Progenitor cell of endocrine pancreas (in vitro differentiated cells): ENCODE results near the gene C5orf58. TPM values are rescaled to one million over a fixed set of nuclear protein-coding genes. Genes with fewer than 3 reads are reported as not detected.
A peak's percentile ranks its signal among the peaks of the same experiment; 100 is the strongest.

Experiments
- DNase-seq: peaks from one replicate; pipeline ENCODE4 v3.0.0; 2021; ENCODE audit warnings: low spot score; ENCODE audit not compliant: unreplicated experiment
- H3K27ac Mint-ChIP-seq: 2 replicates; pipeline ENCODE4 v1.8.0; 2021; ENCODE audit warnings: mild to moderate bottlenecking, moderate library complexity, mixed read lengths
- H3K27me3 Mint-ChIP-seq: 2 replicates; pipeline ENCODE4 v1.8.0; 2021; ENCODE audit warnings: mixed read lengths
- H3K36me3 Mint-ChIP-seq: 2 replicates; pipeline ENCODE4 v1.8.0; 2022; ENCODE audit warnings: mixed read lengths; ENCODE audit not compliant: insufficient read depth
- H3K4me1 Mint-ChIP-seq: 2 replicates; pipeline ENCODE4 v1.8.0; 2021; ENCODE audit warnings: low read depth, mixed read lengths
- H3K4me3 Mint-ChIP-seq: 2 replicates; pipeline ENCODE4 v1.8.0; 2021; ENCODE audit warnings: low read depth, mild to moderate bottlenecking, moderate library complexity, mixed read lengths
- H3K9me3 Mint-ChIP-seq: 2 replicates; pipeline ENCODE4 v1.8.0; 2021; ENCODE audit warnings: low read depth, mixed read lengths
- long read RNA-seq: library from polyadenylated mRNA; unstranded; transcript quantifications from one replicate; pipeline ENCODE4 v2.0.0, GENCODE V29; 2020
- total RNA-seq: library from RNA; stranded (reverse); gene quantifications from 2 replicates; pipeline ENCODE4 v1.2.1, GENCODE V29; 2021
- TF ChIP-seq, protein P1 (sequence below): fragments of 200-600 bp; sonication (generic); IDR thresholded peaks from one replicate; pipeline ENCODE4 v1.5.0; 2021; ENCODE audit warnings: antibody characterized with exemption, mild to moderate bottlenecking; ENCODE audit not compliant: unreplicated experiment

C5orf58 gene, protein sequence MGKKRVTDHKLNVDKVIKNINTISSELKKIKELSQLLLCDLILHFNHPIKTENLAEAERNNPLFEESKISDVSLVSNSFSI
- total RNA-seq = not detected in 2 replicates
- long read RNA-seq = 0 reads

- H3K27me3 Mint-ChIP-seq = peaks cover 11% of the 10 kb centered on the region
- DNase-seq = no peak
- no peak within 1 kb of the TSS for H3K27ac Mint-ChIP-seq
- no peaks in the 10 kb centered on the region for H3K9me3 Mint-ChIP-seq
- TF ChIP-seq, protein P1, sequence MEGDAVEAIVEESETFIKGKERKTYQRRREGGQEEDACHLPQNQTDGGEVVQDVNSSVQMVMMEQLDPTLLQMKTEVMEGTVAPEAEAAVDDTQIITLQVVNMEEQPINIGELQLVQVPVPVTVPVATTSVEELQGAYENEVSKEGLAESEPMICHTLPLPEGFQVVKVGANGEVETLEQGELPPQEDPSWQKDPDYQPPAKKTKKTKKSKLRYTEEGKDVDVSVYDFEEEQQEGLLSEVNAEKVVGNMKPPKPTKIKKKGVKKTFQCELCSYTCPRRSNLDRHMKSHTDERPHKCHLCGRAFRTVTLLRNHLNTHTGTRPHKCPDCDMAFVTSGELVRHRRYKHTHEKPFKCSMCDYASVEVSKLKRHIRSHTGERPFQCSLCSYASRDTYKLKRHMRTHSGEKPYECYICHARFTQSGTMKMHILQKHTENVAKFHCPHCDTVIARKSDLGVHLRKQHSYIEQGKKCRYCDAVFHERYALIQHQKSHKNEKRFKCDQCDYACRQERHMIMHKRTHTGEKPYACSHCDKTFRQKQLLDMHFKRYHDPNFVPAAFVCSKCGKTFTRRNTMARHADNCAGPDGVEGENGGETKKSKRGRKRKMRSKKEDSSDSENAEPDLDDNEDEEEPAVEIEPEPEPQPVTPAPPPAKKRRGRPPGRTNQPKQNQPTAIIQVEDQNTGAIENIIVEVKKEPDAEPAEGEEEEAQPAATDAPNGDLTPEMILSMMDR = no peak
- H3K4me3 Mint-ChIP-seq = no peak within 1 kb of the TSS
- H3K4me1 Mint-ChIP-seq = no peaks in the 10 kb centered on the region
- no peaks in the 10 kb centered on the region for H3K36me3 Mint-ChIP-seq
Measured at GRCh38 chr5:170232786-170233185, at the start of gene C5orf58. Gene C5orf58, plus strand, starts transcription at chr5:170232985. Its CDS starts 1,992 bp downstream, at chr5:170234977.

DNA sequence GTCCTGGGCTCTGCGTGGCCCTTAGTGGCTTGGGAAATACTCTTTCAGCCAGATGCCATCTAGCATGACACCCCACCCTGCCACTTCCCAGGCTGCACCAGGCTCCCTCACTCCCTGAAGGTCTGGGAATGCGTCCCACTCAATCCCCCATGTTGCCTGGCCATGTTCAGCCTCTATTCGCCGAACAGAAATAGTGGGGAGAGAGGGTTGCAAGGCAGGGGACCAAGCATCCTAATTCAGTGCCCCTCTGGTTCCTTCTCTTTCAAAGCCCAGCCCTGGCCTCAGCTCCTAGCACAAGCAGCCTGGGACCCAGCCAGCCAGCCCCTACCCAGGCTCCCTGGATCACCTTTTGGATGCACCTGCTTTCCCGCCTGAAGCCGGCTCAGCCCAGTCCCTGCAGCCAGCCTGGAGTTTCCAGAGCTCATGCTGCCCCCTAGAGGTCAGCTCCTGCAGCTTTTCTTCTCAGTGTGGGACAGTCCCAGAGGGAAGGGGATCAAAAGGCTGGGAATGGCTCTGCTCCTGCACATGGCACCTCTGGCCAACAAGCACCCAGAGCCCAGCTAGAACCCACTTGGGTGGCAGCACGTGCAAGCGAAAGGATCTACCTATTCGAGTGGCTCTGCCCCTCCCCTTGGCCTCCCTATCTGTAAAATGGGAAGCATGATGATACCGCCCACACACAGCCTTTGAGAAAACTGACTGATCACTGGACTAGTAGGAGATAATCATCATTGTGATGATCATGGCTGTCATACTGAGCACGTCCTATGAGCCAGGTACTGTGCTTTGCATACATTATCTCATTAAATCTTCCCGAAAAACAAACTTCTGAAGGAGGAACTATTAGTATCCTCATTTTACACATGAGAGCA is 48.7 kb upstream of the C5orf58 start:
- no peak overlapping the region for H3K4me3 Mint-ChIP-seq

DNA sequence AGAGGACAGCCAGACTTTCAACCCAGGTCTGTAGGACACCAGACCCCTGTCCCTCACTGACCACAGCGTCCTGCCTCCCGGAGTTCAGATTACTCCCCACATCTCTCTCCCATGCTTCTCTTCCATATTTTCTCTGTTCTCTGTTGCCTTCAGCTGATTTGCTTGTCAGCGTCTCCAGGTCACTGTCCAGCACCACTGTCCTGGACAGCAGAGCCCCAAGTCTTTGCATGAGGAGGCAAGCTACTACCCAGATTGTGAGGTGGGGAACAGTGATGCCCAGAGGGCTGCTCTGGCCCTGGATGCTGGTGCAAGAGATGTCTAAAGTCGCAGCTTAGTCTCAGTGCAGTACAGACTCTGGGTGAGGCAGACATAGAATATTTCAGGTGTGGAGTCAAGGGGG is 48.0 kb upstream of the C5orf58 start:
- no peaks in the 10 kb centered on the region for H3K27me3 Mint-ChIP-seq
- H3K4me1 Mint-ChIP-seq = peaks cover 25% of the 10 kb centered on the region
- H3K4me3 Mint-ChIP-seq = no peak overlapping the region
- TF ChIP-seq, protein P1 = no peak
- no peaks in the 10 kb centered on the region for H3K36me3 Mint-ChIP-seq
- DNase-seq = no peak
- H3K9me3 Mint-ChIP-seq = peaks cover 4% of the 10 kb centered on the region
- H3K27ac Mint-ChIP-seq = no peak overlapping the region

More for the DNA sequence above, 48.7 kb upstream of the C5orf58 start:
- TF ChIP-seq, protein P1 = peak; percentile 86
- Mint-ChIP-seq H3K4me1 (peaks cover 22% of the 10 kb centered on the region), H3K27me3 (no peaks in the 10 kb centered on the region), H3K9me3 (no peaks in the 10 kb centered on the region), H3K27ac (no peak overlapping the region), H3K36me3 (no peaks in the 10 kb centered on the region)
- peak; percentile 69 for DNase-seq

- H3K9me3 Mint-ChIP-seq = peaks cover 4% of the 10 kb centered on the region
- H3K4me1 Mint-ChIP-seq = peaks cover 23% of the 10 kb centered on the region
- H3K27ac Mint-ChIP-seq = no peak overlapping the region
- H3K36me3 Mint-ChIP-seq = no peaks in the 10 kb centered on the region
- H3K27me3 Mint-ChIP-seq = peaks cover 2% of the 10 kb centered on the region
- DNase-seq = no peak
- TF ChIP-seq, protein P1 = no peak
- no peak overlapping the region for H3K4me3 Mint-ChIP-seq
Measured at GRCh38 chr5:170186156-170186555, 46.6 kb upstream of the C5orf58 start.

GRCh38 chr5:170186856-170187255 is 45.9 kb upstream of the C5orf58 start:
- Mint-ChIP-seq H3K27ac (no peak overlapping the region), H3K36me3 (no peaks in the 10 kb centered on the region), H3K9me3 (peaks cover 4% of the 10 kb centered on the region), H3K4me3 (no peak overlapping the region), H3K27me3 (peaks cover 3% of the 10 kb centered on the region), H3K4me1 (peaks cover 20% of the 10 kb centered on the region)
- no peak for DNase-seq
- TF ChIP-seq, protein P1 = no peak
